HepG2 (cell line): ENCODE measurements around the gene POU3F1. TPM values are rescaled to one million over a fixed set of nuclear protein-coding genes. Genes with fewer than 3 reads are reported as not detected.
A peak's percentile ranks its signal among the peaks of the same experiment; 100 is the strongest.

Source experiments
- AFF4 ChIP-seq: sonication (generic); formaldehyde crosslinking; IDR thresholded peaks from 2 replicates; pipeline ENCODE4 v1.4.0; 2020; ENCODE audit warnings: missing genetic modification reagents
- ETS1 ChIP-seq: sonication (generic); formaldehyde crosslinking; IDR thresholded peaks from 2 replicates; pipeline ENCODE4 v1.4.0; 2020; ENCODE audit warnings: missing genetic modification reagents
- HOXA7 ChIP-seq: sonication (generic); formaldehyde crosslinking; IDR thresholded peaks from 2 replicates; pipeline ENCODE4 v1.8.1; 2022; ENCODE audit warnings: mild to moderate bottlenecking, missing genetic modification reagents, moderate library complexity
- MBD4 ChIP-seq: IDR thresholded peaks from 2 replicates; pipeline ENCODE4 v1.6.1; 2012; ENCODE audit warnings: low read length, inconsistent platforms, borderline replicate concordance
- NFRKB ChIP-seq: fragments of 450-650 bp; IDR thresholded peaks from 2 replicates; pipeline ENCODE4 v1.6.1; 2017
- SNAPC5 ChIP-seq: sonication (generic); formaldehyde crosslinking; IDR thresholded peaks from 2 replicates; pipeline ENCODE4 v1.8.1; 2023; ENCODE audit warnings: mild to moderate bottlenecking, missing genetic modification reagents, borderline replicate concordance
- ZBTB20 ChIP-seq: sonication (generic); formaldehyde crosslinking; IDR thresholded peaks from 2 replicates; pipeline ENCODE4 v1.8.1; 2023; ENCODE audit warnings: missing genetic modification reagents, low read depth, mild to moderate bottlenecking, borderline replicate concordance
- ZNF180 ChIP-seq: sonication (generic); formaldehyde crosslinking; IDR thresholded peaks from 2 replicates; pipeline ENCODE4 v1.4.0; 2020; ENCODE audit warnings: low read depth, missing genetic modification reagents, borderline replicate concordance
- ZNF251 ChIP-seq: sonication (generic); formaldehyde crosslinking; IDR thresholded peaks from 2 replicates; pipeline ENCODE4 v1.9.0; 2021; ENCODE audit warnings: mild to moderate bottlenecking, missing genetic modification reagents
- ZNF253 ChIP-seq: sonication (generic); formaldehyde crosslinking; IDR thresholded peaks from 2 replicates; pipeline ENCODE4 v1.8.0; 2022; ENCODE audit warnings: mild to moderate bottlenecking, missing genetic modification reagents, borderline replicate concordance
- ZNF629 ChIP-seq: sonication (generic); formaldehyde crosslinking; conservative IDR thresholded peaks from 2 replicates; pipeline ENCODE4 v1.5.0; 2020; ENCODE audit warnings: missing genetic modification reagents
- ZNF646 ChIP-seq: sonication (generic); formaldehyde crosslinking; IDR thresholded peaks from 2 replicates; pipeline ENCODE4 v1.9.0; 2021; ENCODE audit warnings: mild to moderate bottlenecking, missing genetic modification reagents
- ZXDC ChIP-seq: sonication (generic); formaldehyde crosslinking; IDR thresholded peaks from 2 replicates; pipeline ENCODE4 v1.5.0; 2020; ENCODE audit warnings: mild to moderate bottlenecking, missing genetic modification reagents
- polyA plus RNA-seq, 8 experiments: library from polyadenylated mRNA; depleted of rRNA in 3 of 8; stranded (reverse) in 7 of 8; unstranded in 1 of 8; fragments of >200 nt; fragmentation: Illumina TruSeq in 4 of 8; extraction: Trizol in 4 of 8; gene quantifications; 2 replicates each; pipeline versions ENCODE4 v1.2.1 to v1.2.3, GENCODE V29; 2011 to 2016; ENCODE audit warnings: low read depth in 4 of 8, missing spikeins in 1 of 8, mixed read lengths in 1 of 8; ENCODE audit not compliant: insufficient read depth in 1 of 8
- total RNA-seq, 5 experiments: library from RNA; depleted of rRNA; stranded (reverse); fragments of >200 nt; fragmentation: Illumina TruSeq; extraction: Trizol; gene quantifications; 2 replicates each; pipeline ENCODE4 v1.2.3, GENCODE V29; 2016; ENCODE audit warnings: low read depth in 1 of 5

POU3F1 gene
- total and polyA plus RNA-seq, 2 of the 13 experiments (the other 11 are each of a cell fraction or from before 2014, with no cell fraction given): not detected

- TF ChIP-seq ZNF629 (CRISPR knock-in tag) (peak; percentile 65; the same call in 1 of the 2 replicates), NFRKB (no peak), ZNF251 (CRISPR knock-in tag) (no peak), ZXDC (peak; percentile 89), ZNF253 (CRISPR knock-in tag) (peak; percentile 97; the same call in 1 of the 2 replicates), ZNF180 (CRISPR knock-in tag) (no peak), HOXA7 (no peak), SNAPC5 (0 out of 2 replicates have a peak, but pooled peaks have one; percentile 30), ZBTB20 (peak; percentile 71; the same call in 1 of the 2 replicates), AFF4 (CRISPR knock-in tag) (0 out of 2 replicates have a peak, but pooled peaks have one; percentile 51), ZNF646 (no peak), MBD4 (no peak), ETS1 (CRISPR knock-in tag) (no peak)
These were observed 34.0 kb downstream of the POU3F1 start, which contains the start of gene UTP11 (continued) for GRCh38 chr1:38012363-38013226.
